Measurements from ENCODE around the gene CDCA4. TPM values are rescaled to one million over a fixed set of nuclear protein-coding genes. Genes with fewer than 3 reads are reported as not detected.

CDCA4 gene
- total and polyA plus RNA-seq, 2 experiments from 2014 or later, result 13.6 to 17.1 TPM

DNA sequence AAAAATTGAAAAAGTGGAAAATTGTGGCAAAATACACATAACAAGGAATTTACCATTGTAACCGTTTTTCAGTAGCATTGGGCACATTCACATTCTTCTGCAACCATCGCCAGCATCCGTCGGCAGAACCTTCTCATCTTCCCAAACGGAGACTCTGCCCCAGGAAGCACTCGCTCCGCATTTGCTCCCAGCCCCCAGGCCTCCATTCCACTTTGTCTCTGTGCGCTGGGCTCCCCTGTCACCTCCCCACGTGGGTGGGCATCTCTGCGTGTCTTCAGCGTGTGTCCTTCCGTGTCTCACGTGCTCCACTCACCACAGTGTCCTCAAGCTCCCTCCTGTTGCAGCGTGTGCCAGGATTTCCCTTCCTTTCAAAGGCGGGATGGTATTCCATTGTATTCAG, 34.5 kb upstream of the CDCA4 start:
- no peak overlapping the region for H3K4me2 ChIP-seq
- DNase-seq (ENCODE audit: low spot score), result no peak
- no peaks in the 10 kb centered on the region for H3K27me3 ChIP-seq

DNA sequence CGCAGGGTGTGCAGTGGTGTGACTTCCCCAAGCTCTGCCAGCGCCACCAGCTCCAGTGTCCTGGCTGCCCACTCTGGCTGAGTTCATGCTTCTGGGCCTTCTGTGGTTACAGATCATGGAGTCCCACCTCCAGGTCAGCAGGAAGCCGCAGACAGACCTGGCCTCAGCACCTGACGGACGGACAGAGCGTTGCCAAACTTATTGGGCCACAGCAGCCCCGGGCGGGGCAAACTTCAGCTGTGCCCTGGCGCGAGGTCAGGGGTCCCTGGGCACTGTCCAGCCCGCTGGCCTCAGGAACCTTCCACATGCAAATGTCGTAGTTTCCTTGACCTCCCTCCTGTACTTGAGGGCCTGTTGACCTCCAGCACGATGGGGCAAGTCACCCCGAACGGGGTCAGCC, 33.1 kb upstream of the CDCA4 start:
- Histone ChIP-seq H3K4me2 (no peak overlapping the region), H3K36me3 (replicated peaks; ENCODE audit: insufficient read depth, low read depth) (no peaks in the 10 kb centered on the region), H3K27ac (no peak overlapping the region), H3K27me3 (no peaks in the 10 kb centered on the region), H3K4me1 (ENCODE audit: insufficient read depth) (no peaks in the 10 kb centered on the region), H3K4me3 (no peak overlapping the region), H3K9me2 (replicated peaks; ENCODE audit: insufficient read depth) (no peaks in the 10 kb centered on the region), H3K9me3 (ENCODE audit: low read depth) (no peaks in the 10 kb centered on the region), H2AFZ (no peak overlapping the region), H3K79me2 (no peaks in the 10 kb centered on the region), H4K20me1 (ENCODE audit: insufficient read depth, poor library complexity, severe bottlenecking) (no peaks in the 10 kb centered on the region)
- WGBS (ENCODE audit: low lambda C conversion rate, missing lambda C conversion rate), result 96% methylated on average over 15 of the region's 15 CpGs
- TF ChIP-seq EZH2phosphoT487 (IDR thresholded peaks at IDR 0.05; ENCODE audit: low read depth, severe bottlenecking, unreplicated experiment), result no peak
- no peak for TF ChIP-seq EZH2 (IDR thresholded peaks at IDR 0.05; ENCODE audit: borderline replicate concordance)
- DNase-seq (ENCODE audit: low spot score), result no peak

More for the DNA sequence above, 34.5 kb upstream of the CDCA4 start:
- no peak for TF ChIP-seq EZH2phosphoT487 (IDR thresholded peaks at IDR 0.05; ENCODE audit: low read depth, severe bottlenecking, unreplicated experiment)
- TF ChIP-seq EZH2 (IDR thresholded peaks at IDR 0.05; ENCODE audit: borderline replicate concordance), result no peak
- TF ChIP-seq, protein P1, sequence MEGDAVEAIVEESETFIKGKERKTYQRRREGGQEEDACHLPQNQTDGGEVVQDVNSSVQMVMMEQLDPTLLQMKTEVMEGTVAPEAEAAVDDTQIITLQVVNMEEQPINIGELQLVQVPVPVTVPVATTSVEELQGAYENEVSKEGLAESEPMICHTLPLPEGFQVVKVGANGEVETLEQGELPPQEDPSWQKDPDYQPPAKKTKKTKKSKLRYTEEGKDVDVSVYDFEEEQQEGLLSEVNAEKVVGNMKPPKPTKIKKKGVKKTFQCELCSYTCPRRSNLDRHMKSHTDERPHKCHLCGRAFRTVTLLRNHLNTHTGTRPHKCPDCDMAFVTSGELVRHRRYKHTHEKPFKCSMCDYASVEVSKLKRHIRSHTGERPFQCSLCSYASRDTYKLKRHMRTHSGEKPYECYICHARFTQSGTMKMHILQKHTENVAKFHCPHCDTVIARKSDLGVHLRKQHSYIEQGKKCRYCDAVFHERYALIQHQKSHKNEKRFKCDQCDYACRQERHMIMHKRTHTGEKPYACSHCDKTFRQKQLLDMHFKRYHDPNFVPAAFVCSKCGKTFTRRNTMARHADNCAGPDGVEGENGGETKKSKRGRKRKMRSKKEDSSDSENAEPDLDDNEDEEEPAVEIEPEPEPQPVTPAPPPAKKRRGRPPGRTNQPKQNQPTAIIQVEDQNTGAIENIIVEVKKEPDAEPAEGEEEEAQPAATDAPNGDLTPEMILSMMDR (IDR thresholded peaks at IDR 0.05; ENCODE audit: poor library complexity), result no peak
- Histone ChIP-seq H3K4me1 (ENCODE audit: insufficient read depth) (peaks cover 5% of the 10 kb centered on the region), H3K79me2 (no peaks in the 10 kb centered on the region), H4K20me1 (ENCODE audit: insufficient read depth, poor library complexity, severe bottlenecking) (no peaks in the 10 kb centered on the region), H3K4me3 (no peak overlapping the region), H3K9me2 (replicated peaks; ENCODE audit: insufficient read depth) (no peaks in the 10 kb centered on the region), H3K27ac (no peak overlapping the region), H3K9me3 (ENCODE audit: low read depth) (no peaks in the 10 kb centered on the region), H2AFZ (no peak overlapping the region), H3K36me3 (replicated peaks; ENCODE audit: insufficient read depth, low read depth) (no peaks in the 10 kb centered on the region)
- 82% methylated on average over 15 of the region's 15 CpGs for WGBS (ENCODE audit: low lambda C conversion rate, missing lambda C conversion rate)

- Histone ChIP-seq H4K20me1 (ENCODE audit: insufficient read depth, poor library complexity, severe bottlenecking) (no peaks in the 10 kb centered on the region), H3K9me2 (replicated peaks; ENCODE audit: insufficient read depth) (no peaks in the 10 kb centered on the region), H3K36me3 (replicated peaks; ENCODE audit: insufficient read depth, low read depth) (no peaks in the 10 kb centered on the region), H3K9me3 (ENCODE audit: low read depth) (no peaks in the 10 kb centered on the region), H3K27me3 (no peaks in the 10 kb centered on the region), H2AFZ (no peak overlapping the region), H3K79me2 (no peaks in the 10 kb centered on the region), H3K27ac (no peak overlapping the region), H3K4me2 (no peak overlapping the region), H3K4me1 (ENCODE audit: insufficient read depth) (no peaks in the 10 kb centered on the region), H3K4me3 (no peak overlapping the region)
- DNase-seq (ENCODE audit: low spot score), result no peak
- TF ChIP-seq EZH2 (IDR thresholded peaks at IDR 0.05; ENCODE audit: borderline replicate concordance), result no peak
- TF ChIP-seq, protein P1 (IDR thresholded peaks at IDR 0.05; ENCODE audit: poor library complexity), result no peak
- TF ChIP-seq EZH2phosphoT487 (IDR thresholded peaks at IDR 0.05; ENCODE audit: low read depth, severe bottlenecking, unreplicated experiment), result no peak
- 80% methylated on average over 6 of the region's 6 CpGs for WGBS (ENCODE audit: low lambda C conversion rate, missing lambda C conversion rate)
These were observed 32.5 kb upstream of the CDCA4 start for GRCh38 chr14:105053421-105053820.

- Histone ChIP-seq H3K4me1 (ENCODE audit: insufficient read depth) (no peaks in the 10 kb centered on the region), H3K79me2 (no peaks in the 10 kb centered on the region), H3K9me2 (replicated peaks; ENCODE audit: insufficient read depth) (no peaks in the 10 kb centered on the region), H2AFZ (no peak overlapping the region), H4K20me1 (ENCODE audit: insufficient read depth, poor library complexity, severe bottlenecking) (no peaks in the 10 kb centered on the region), H3K27ac (no peak overlapping the region), H3K4me2 (no peak overlapping the region), H3K9me3 (ENCODE audit: low read depth) (no peaks in the 10 kb centered on the region), H3K36me3 (replicated peaks; ENCODE audit: insufficient read depth, low read depth) (no peaks in the 10 kb centered on the region), H3K4me3 (no peak overlapping the region), H3K27me3 (no peaks in the 10 kb centered on the region)
- TF ChIP-seq EZH2phosphoT487 (IDR thresholded peaks at IDR 0.05; ENCODE audit: low read depth, severe bottlenecking, unreplicated experiment) (no peak), EZH2 (IDR thresholded peaks at IDR 0.05; ENCODE audit: borderline replicate concordance) (no peak)
- TF ChIP-seq, protein P1 (IDR thresholded peaks at IDR 0.05; ENCODE audit: poor library complexity), result no peak
- DNase-seq (ENCODE audit: low spot score), result no peak
- WGBS (ENCODE audit: low lambda C conversion rate, missing lambda C conversion rate), result 85% methylated on average over 4 of the region's 4 CpGs
These were observed 31.2 kb upstream of the CDCA4 start for GRCh38 chr14:105052110-105052458.

Measured in hepatocyte (in vitro differentiated cells).